KG1 (cell line): ENCODE measurements around the gene WDR77.

Experiments used
- DNase-seq: peaks from one replicate; lab custom pipeline; 2025; lab: John Stamatoyannopoulos, UW

WDR77 gene

GRCh38 chr1:111469539-111469938 is 20.5 kb upstream of the WDR77 start:
- DNase-seq = no peak

GRCh38 chr1:111468717-111469100 is 19.7 kb upstream of the WDR77 start:
- DNase-seq = no peak

GRCh38 chr1:111467865-111468716 is 19.0 kb upstream of the WDR77 start:
- no peak for DNase-seq

- DNase-seq = no peak
These were observed 17.4 kb upstream of the WDR77 start for GRCh38 chr1:111466480-111466879.

GRCh38 chr1:111465754-111466153 is 16.7 kb upstream of the WDR77 start:
- DNase-seq = no peak

- no peak for DNase-seq
These were observed 14.1 kb upstream of the WDR77 start for GRCh38 chr1:111463029-111463683.

GRCh38 chr1:111462370-111463028 is 13.4 kb upstream of the WDR77 start:
- DNase-seq = no peak

GRCh38 chr1:111461765-111462164 is 12.7 kb upstream of the WDR77 start:
- no peak for DNase-seq

- no peak for DNase-seq
These were observed 6.6 kb upstream of the WDR77 start for GRCh38 chr1:111455642-111456031.

- DNase-seq = no peak
These were observed 6.0 kb upstream of the WDR77 start for GRCh38 chr1:111454859-111455641.

GRCh38 chr1:111453706-111454105 is 4.7 kb upstream of the WDR77 start:
- DNase-seq = no peak

GRCh38 chr1:111452581-111452980 is 3.5 kb upstream of the WDR77 start:
- no peak for DNase-seq

GRCh38 chr1:111450185-111450584 is 1.1 kb upstream of the WDR77 start:
- no peak for DNase-seq

- no peak for DNase-seq
These were observed 604 bp upstream of the WDR77 start for GRCh38 chr1:111449703-111450017.

GRCh38 chr1:111448482-111448917 is 556 bp downstream of the WDR77 start:
- DNase-seq = no peak

- DNase-seq = no peak
These were observed 1.8 kb downstream of the WDR77 start for GRCh38 chr1:111446967-111447892.

- no peak for DNase-seq
These were observed 2.5 kb downstream of the WDR77 start for GRCh38 chr1:111446546-111446945.

- DNase-seq = no peak
These were observed 5.0 kb downstream of the WDR77 start for GRCh38 chr1:111444031-111444430.

GRCh38 chr1:111442457-111442856 is 6.6 kb downstream of the WDR77 start:
- no peak for DNase-seq

GRCh38 chr1:111441573-111442192 is 7.4 kb downstream of the WDR77 start:
- DNase-seq = no peak
